CD4-positive, alpha-beta T cell treated with Interleukin-17A for 1 hour (primary cell): Measurements from ENCODE around the gene GUCY1A1.
"Not testable (repeated sequence)": the region's sequence is repeated elsewhere in the genome, so short reads cannot be mapped to it uniquely, and the experiment has no call there.

Source experiments
- DNase-seq: peaks from one replicate; pipeline ENCODE4 v3.0.0-alpha.2; 2020

GUCY1A1 gene

DNA sequence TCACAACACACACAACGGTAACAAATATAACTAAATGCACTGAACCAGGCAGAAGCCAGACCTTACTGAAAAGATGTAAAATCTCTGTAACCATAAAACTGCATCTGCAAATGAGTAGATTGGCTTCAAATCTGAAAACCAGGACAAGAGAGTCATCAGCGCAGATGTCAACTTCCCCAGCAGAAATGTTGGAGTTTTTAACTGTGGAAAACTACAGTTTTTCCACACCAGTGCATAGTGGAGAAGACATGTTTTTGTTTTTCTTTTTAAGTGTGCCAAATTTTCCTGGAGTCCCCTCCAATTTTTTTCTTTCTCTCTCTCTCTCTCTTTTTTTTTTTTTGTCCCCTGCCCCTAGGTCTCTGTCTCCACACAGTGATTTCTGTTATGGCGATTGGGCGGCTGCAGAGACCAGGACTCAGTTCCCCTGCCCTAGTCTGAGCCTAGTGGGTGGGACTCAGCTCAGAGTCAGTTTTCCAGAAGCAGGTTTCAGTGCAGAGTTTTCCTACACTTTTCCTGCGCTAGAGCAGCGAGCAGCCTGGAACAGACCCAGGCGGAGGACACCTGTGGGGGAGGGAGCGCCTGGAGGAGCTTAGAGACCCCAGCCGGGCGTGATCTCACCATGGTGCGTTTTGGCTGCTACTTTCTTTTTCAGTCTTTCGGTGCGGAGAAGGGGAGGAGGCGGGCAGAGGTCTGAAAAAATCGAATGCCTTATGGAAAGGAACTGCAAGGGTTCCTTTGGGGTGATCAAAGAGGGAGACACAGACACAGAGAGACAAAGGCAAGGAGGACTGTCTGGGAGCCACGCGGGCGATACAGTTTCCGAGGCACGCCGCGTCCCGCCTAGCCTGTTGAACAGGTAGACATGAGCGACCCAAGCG lies at the start of gene GUCY1A1:
GUCY1A1 (plus strand) TSS at position 505 of the 878 bp plus-strand sequence. CDS start 30,020 bp downstream, outside the sequence.
- no peak for DNase-seq

DNA sequence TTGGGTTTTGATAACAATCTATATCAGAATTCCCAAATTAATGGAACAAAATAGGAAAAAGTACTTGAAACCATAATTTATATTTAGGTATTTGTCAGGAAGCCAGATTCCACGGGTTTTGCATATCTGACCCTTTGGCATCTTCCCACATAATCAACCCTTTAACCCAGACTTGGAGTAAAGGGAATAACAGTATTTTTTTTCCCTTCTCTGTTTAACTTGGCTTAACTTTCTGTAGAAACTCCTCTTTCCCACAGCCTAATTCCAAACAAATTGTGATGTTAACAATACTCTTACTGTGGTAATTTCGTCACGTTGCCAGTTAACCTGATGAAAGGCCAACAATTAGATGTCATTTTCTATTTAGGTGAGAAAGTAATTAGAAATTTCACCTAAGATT lies 49.4 kb upstream of the GUCY1A1 start:
- DNase-seq: no peak

- no peak for DNase-seq
Observed at GRCh38 chr4:155618183-155618838, 48.3 kb upstream of the GUCY1A1 start.

DNA sequence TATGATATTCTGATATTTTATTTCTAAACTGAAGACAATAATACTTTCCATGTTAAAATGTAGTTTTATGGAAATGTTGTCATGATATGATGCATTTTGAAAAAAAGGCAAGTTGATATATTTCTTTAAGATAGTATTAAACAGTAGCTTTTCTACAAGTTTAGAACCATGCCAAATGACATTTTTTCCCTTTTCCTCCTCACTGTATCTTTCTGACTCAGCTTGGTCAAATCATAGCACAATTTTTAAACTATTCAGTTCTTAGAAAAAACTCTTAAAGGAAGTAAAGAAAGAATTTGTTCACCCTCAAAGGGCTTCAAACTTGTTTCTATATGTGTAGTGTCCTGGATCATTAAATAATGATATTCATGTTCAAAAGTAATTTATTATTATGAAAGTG lies 46.0 kb upstream of the GUCY1A1 start:
- DNase-seq: no peak

DNA sequence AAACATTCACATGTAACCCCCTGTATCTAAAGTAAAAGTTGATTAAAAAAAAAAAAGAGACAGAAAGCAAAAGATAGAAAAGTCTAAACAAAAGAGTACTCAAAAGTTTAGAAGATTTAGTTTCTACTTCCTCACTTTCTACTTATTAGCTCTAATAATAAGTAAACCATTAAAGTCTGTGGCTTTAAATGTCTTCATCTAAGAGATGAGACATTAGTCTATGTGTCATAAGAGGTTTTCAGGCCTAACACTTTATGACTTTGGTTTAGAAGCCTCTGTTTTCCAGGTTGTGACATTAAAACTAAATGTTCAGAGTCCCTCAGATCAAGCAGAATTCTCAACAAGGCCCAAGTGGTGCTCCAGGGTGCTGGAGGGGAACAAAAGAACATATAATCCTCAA lies 42.2 kb upstream of the GUCY1A1 start:
- DNase-seq: no peak

DNA sequence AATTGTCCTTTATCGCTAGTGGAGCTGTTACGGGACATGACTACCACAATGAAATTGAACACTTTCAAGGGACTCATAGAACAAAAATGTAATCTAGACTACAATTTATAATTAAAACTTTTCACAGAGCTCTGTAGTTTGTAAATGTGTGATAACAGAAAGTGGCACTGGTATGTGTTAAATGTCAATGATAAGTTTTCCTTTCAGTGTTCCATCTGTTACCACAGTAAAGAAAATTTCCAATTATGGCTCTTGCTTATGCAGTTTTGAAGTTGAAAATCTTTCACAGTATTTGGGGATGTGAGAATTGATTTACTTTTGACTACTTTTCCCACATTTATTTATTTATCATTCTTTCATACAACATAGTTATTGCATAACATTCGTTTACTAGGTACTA lies 40.1 kb upstream of the GUCY1A1 start:
- DNase-seq: no peak

GRCh38 chr4:155629183-155629825 lies 37.3 kb upstream of the GUCY1A1 start:
- no peak for DNase-seq

DNA sequence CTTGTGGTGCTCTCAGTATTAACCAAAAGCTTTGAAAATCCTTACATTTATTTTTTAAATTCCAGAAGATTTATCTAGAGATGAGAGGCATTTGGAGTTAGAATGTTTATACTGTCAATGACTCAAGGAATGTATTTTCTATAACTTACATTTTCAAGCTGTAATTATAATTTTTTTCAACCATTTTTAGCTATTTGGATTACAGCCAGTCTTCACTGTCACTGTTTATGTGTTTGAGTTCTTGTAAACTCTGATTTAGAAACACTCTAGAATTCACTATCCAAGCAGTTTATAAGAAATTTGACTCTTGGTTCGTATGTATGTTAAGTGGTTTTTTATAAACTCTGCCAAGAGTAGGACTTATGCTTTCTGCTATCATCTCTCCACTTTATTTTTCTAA lies 36.7 kb upstream of the GUCY1A1 start:
- DNase-seq: no peak

- DNase-seq: no peak
Observed at GRCh38 chr4:155632310-155632840, 34.3 kb upstream of the GUCY1A1 start.

- no peak for DNase-seq
Observed at GRCh38 chr4:155638195-155638965, 28.3 kb upstream of the GUCY1A1 start.

DNA sequence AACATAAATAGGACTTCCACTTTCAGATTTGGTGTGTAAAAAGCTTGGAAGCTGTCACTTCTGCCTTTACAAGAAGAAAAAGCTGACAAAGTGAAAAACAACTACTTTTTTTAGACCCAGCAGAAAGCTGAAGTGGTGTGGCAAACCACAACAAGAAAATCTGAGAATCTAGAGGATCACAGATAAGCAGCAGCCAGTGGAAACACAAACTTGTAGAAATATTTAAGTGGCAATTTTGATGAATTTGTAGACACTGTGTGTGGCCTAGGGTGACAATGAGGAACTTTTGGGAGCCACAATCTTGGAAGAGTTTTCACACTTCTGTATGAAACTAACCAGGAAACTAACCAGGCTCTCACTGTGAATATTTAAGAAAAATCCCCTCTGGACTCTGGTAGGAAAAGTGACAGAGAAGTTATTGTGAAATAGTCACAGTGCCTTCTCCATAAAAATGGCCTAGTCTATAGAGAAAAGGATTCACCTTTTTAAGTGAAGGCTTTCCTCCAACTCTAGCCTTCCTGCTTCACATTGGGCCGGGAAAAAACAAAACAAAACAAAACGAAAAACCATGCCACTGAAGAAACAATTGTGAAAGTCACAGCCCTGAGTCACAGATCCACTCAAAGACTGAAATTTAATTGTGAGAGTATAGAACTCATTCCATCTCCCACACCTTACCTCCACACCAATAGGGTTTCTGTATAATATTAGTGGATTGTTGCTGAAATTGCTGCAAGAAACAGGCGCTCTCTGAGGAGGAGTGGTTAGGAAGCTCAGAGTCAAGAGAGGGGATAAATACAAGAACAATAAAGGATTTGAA lies 26.7 kb upstream of the GUCY1A1 start:
- DNase-seq: peak; percentile 2

DNA sequence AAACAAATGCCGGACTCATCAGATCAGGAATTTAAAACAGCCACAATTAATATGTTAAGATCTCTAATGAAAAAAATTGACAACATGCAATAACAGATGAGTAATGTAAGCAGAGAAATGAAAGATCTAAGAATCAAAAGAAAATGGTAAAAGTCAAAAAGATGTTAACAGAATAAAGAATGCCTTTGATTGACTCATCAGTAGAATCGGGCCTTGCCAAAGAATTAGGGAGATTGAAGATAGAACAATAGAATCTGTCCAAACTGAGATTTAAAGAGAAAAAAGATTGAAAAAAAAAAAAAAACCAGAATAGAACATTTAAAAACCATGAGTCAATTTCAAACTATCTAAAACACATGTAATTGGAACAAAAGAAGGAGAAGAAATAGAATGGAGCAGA lies 25.9 kb upstream of the GUCY1A1 start:
- DNase-seq: no peak

DNA sequence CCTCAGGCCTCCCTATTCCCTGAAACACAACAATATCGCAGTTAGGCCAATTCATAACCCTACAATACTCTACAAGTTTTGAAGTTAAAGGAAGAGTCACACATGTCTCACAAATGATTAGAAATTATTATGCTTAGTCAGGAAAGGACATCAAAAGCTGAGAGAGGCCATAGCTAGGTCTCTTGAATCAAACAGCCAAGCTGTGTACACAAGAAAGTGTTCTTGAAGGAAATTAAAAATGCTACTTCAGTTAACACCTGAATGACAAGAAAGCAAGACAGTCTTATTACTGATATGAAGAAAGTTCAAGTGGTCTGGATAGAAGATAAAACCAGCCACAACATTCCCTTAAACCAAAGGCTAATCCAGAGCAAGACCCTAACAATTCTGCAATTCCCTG lies 23.6 kb upstream of the GUCY1A1 start:
- no peak for DNase-seq

DNA sequence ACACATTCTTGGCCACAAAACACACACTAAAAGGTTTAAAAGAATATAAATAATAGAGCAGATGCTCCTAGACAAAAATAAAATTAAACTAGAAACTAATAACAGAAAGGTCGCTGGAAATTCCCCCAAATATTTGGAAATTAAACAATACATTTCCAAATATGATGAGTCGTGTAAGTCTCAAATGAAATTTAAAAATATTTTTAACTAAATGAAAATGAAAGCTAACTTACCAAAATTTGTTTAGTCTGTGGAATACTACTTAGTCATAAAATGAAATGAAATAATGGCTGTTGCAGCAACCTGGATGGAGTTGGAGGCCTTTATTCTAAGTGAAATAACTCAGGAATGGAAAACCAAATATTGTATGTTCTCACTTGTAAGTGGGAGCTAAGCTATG lies 20.6 kb upstream of the GUCY1A1 start:
- no peak for DNase-seq

- not testable (repeated sequence) for DNase-seq
Observed at GRCh38 chr4:155650785-155651184, 15.9 kb upstream of the GUCY1A1 start.

- no peak for DNase-seq
Observed at GRCh38 chr4:155653052-155653451, 13.6 kb upstream of the GUCY1A1 start.

DNA sequence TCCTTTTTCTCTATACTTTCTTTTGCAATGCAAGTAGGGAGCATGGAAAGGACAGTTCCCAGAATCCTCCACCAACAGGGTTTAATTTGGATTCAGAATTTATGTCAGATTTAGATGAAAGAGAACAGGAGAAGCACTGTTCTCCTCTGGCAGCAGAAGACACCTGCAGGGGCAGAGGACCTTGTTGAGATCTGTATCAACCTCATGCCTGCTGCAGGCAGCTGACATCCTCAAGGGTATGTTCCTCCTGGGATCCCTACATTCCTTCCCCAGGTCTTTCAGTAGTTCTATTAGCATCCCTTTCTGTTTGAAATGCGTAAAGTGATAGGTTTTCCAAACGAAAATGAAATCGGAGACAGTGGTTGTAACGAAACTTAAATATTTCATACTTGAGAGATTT lies 10.6 kb upstream of the GUCY1A1 start:
- no peak for DNase-seq

- DNase-seq: no peak
Observed at GRCh38 chr4:155657169-155657568, 9.5 kb upstream of the GUCY1A1 start.

DNA sequence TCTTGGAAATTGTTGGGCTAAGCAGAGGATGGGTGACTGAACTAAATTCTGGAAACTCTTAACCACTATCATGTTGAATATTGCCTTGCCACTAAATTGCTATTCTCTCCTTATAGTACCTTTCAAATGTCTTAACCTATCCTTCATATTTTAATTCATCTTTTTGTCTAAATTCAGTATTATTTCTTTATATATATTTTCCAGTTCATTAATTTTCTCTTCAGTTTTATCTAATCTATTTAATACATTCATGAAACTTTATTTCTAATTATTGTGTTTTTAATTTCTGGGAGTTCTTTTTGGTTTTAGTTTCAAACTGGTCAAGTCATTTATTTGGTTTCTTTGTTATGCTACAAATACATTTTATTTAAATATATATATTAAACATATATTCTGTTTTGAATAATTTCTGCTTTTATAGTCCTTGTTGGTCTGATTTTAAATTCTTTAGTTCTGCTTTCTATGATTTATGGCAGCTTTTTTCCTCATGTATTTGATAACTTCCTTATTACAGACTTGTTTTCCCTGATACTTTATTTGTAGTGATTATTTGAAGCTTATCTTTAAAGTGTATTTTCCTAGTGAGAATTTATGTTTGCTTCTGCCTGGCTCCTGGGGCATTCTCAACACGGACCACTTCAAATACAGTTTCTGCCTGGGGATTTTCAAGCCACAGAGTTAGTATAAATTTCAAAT lies 8.5 kb upstream of the GUCY1A1 start:
- DNase-seq: no peak

- no peak for DNase-seq
Observed at GRCh38 chr4:155658681-155659064, 8.0 kb upstream of the GUCY1A1 start.

GRCh38 chr4:155659176-155659575 lies 7.5 kb upstream of the GUCY1A1 start:
- DNase-seq: no peak
